Nephron (organoid): ENCODE data around the gene STARD10.

Source experiments
- H3K27ac Mint-ChIP-seq, 3 experiments: 2 replicates each; pipeline ENCODE4 v1.8.0; 2020; ENCODE audit warnings: mixed read lengths in 3 of 3, mild to moderate bottlenecking in 2 of 3, moderate library complexity in 1 of 3
- H3K27me3 Mint-ChIP-seq: 2 replicates; pipeline ENCODE4 v1.8.0; 2021; ENCODE audit warnings: low read depth, mild to moderate bottlenecking, moderate library complexity, mixed read lengths
- H3K36me3 Mint-ChIP-seq: 2 replicates; pipeline ENCODE4 v1.8.0; 2020; ENCODE audit warnings: low read depth, mixed read lengths
- H3K4me1 Mint-ChIP-seq: 2 replicates; pipeline ENCODE4 v1.8.0; 2020; ENCODE audit warnings: mixed read lengths
- H3K4me3 Mint-ChIP-seq, 3 experiments: 2 replicates each; pipeline ENCODE4 v1.8.0; 2020; ENCODE audit warnings: mild to moderate bottlenecking in 3 of 3, mixed read lengths in 3 of 3, moderate library complexity in 2 of 3
- H3K9me3 Mint-ChIP-seq: 2 replicates; pipeline ENCODE4 v1.8.0; 2020; ENCODE audit warnings: mixed read lengths
- CTCF ChIP-seq, 3 experiments: fragments of 200-600 bp; sonication (generic); IDR thresholded peaks; one replicate each; pipeline ENCODE4 v1.5.0; 2021; ENCODE audit warnings: antibody characterized with exemption in 3 of 3; ENCODE audit not compliant: unreplicated experiment in 3 of 3

STARD10 gene

GRCh38 chr11:72741429-72741833 lies 52.4 kb downstream of the STARD10 start:
- peaks cover 20% of the 10 kb centered on the region for H3K4me1 Mint-ChIP-seq
- peaks cover 3% of the 10 kb centered on the region for H3K27me3 Mint-ChIP-seq
- H3K4me3 Mint-ChIP-seq = peak overlapping the region in 1 of 3 experiments; percentile 36
- no peak for TF ChIP-seq CTCF (IDR thresholded peaks at IDR 0.05; ENCODE audit: unreplicated experiment in 3 of 3)
- H3K36me3 Mint-ChIP-seq = no peaks in the 10 kb centered on the region
- H3K9me3 Mint-ChIP-seq = no peaks in the 10 kb centered on the region
- H3K27ac Mint-ChIP-seq = peak overlapping the region; percentile 25 to 93 (median 67)

GRCh38 chr11:72740562-72741428 lies 53.1 kb downstream of the STARD10 start:
- Mint-ChIP-seq H3K27ac (peak overlapping the region; percentile 25 to 93 (median 67)), H3K9me3 (no peaks in the 10 kb centered on the region), H3K27me3 (peaks cover 3% of the 10 kb centered on the region), H3K36me3 (no peaks in the 10 kb centered on the region), H3K4me3 (peak overlapping the region in 1 of 3 experiments; percentile 36), H3K4me1 (peaks cover 22% of the 10 kb centered on the region)
- TF ChIP-seq CTCF (IDR thresholded peaks at IDR 0.05; ENCODE audit: unreplicated experiment in 3 of 3) = no peak

GRCh38 chr11:72740060-72740424 lies 53.8 kb downstream of the STARD10 start:
- Mint-ChIP-seq H3K4me1 (peaks cover 22% of the 10 kb centered on the region), H3K27ac (peak overlapping the region in 1 of 3 experiments; percentile 1), H3K4me3 (no peak overlapping the region), H3K9me3 (no peaks in the 10 kb centered on the region), H3K27me3 (peaks cover 3% of the 10 kb centered on the region), H3K36me3 (no peaks in the 10 kb centered on the region)
- no peak for TF ChIP-seq CTCF (IDR thresholded peaks at IDR 0.05; ENCODE audit: unreplicated experiment in 3 of 3)

GRCh38 chr11:72739240-72740059 lies 54.4 kb downstream of the STARD10 start:
- TF ChIP-seq CTCF (IDR thresholded peaks at IDR 0.05; ENCODE audit: unreplicated experiment in 3 of 3) = no peak
- H3K27ac Mint-ChIP-seq = peak overlapping the region in 1 of 3 experiments; percentile 1
- no peaks in the 10 kb centered on the region for H3K9me3 Mint-ChIP-seq
- peaks cover 22% of the 10 kb centered on the region for H3K4me1 Mint-ChIP-seq
- no peak overlapping the region for H3K4me3 Mint-ChIP-seq
- H3K36me3 Mint-ChIP-seq = no peaks in the 10 kb centered on the region
- H3K27me3 Mint-ChIP-seq = peaks cover 3% of the 10 kb centered on the region

GRCh38 chr11:72738199-72739141 lies 55.4 kb downstream of the STARD10 start:
- no peak for TF ChIP-seq CTCF (IDR thresholded peaks at IDR 0.05; ENCODE audit: unreplicated experiment in 3 of 3)
- H3K4me1 Mint-ChIP-seq = peaks cover 22% of the 10 kb centered on the region
- H3K4me3 Mint-ChIP-seq = no peak overlapping the region
- H3K36me3 Mint-ChIP-seq = no peaks in the 10 kb centered on the region
- no peaks in the 10 kb centered on the region for H3K9me3 Mint-ChIP-seq
- H3K27ac Mint-ChIP-seq = peak overlapping the region in 1 of 3 experiments; percentile 57
- peaks cover 3% of the 10 kb centered on the region for H3K27me3 Mint-ChIP-seq
